ENCODE results near the gene GTSE1.

Gene GTSE1

GRCh38 chr22:46331496-46331895 lies 34.8 kb downstream of the GTSE1 start:
- H3K27me3 ChIP-seq (ENCODE audit: insufficient read depth, low read depth, severe bottlenecking), result no peaks in the 10 kb centered on the region
- H3K27ac ChIP-seq, result no peak overlapping the region
- no peak overlapping the region for H3K4me3 ChIP-seq (ENCODE audit: low read depth, low read length)
- DNase-seq, result no peak
- no peaks in the 10 kb centered on the region for H3K9me3 ChIP-seq (ENCODE audit: severe bottlenecking)
- peaks cover 58% of the 10 kb centered on the region for H3K36me3 ChIP-seq
- TF ChIP-seq CTCF (IDR thresholded peaks at IDR 0.05; ENCODE audit: low read depth, low read length), result no peak

- peaks cover 53% of the 10 kb centered on the region for H3K36me3 ChIP-seq
- DNase-seq, result peak; percentile 84
- peak within 1 kb of the TSS; percentile 87 for H3K27ac ChIP-seq
- no peaks in the 10 kb centered on the region for H3K27me3 ChIP-seq (ENCODE audit: insufficient read depth, low read depth, severe bottlenecking)
- H3K9me3 ChIP-seq (ENCODE audit: severe bottlenecking), result no peaks in the 10 kb centered on the region
- peak within 1 kb of the TSS; percentile 82 for H3K4me3 ChIP-seq (ENCODE audit: low read depth, low read length)
- TF ChIP-seq CTCF (IDR thresholded peaks at IDR 0.05; ENCODE audit: low read depth, low read length), result no peak
Measured at GRCh38 chr22:46335201-46336118, 38.8 kb downstream of the GTSE1 start, which contains the start of gene TRMU. Gene TRMU, plus strand, starts transcription at chr22:46335714. Its CDS starts 51 bp downstream, at chr22:46335765.

GRCh38 chr22:46336119-46337078 lies 39.7 kb downstream of the GTSE1 start:
- Histone ChIP-seq H3K4me3 (ENCODE audit: low read depth, low read length) (peak overlapping the region; percentile 82), H3K27me3 (ENCODE audit: insufficient read depth, low read depth, severe bottlenecking) (no peaks in the 10 kb centered on the region), H3K27ac (peak overlapping the region; percentile 87), H3K36me3 (peaks cover 52% of the 10 kb centered on the region), H3K9me3 (ENCODE audit: severe bottlenecking) (no peaks in the 10 kb centered on the region)
- no peak for TF ChIP-seq CTCF (IDR thresholded peaks at IDR 0.05; ENCODE audit: low read depth, low read length)
- peak; percentile 30 for DNase-seq

GRCh38 chr22:46337870-46338269 lies 41.2 kb downstream of the GTSE1 start:
- DNase-seq, result no peak
- peaks cover 56% of the 10 kb centered on the region for H3K36me3 ChIP-seq
- no peak overlapping the region for H3K4me3 ChIP-seq (ENCODE audit: low read depth, low read length)
- H3K27ac ChIP-seq, result no peak overlapping the region
- no peaks in the 10 kb centered on the region for H3K9me3 ChIP-seq (ENCODE audit: severe bottlenecking)
- no peak for TF ChIP-seq CTCF (IDR thresholded peaks at IDR 0.05; ENCODE audit: low read depth, low read length)
- no peaks in the 10 kb centered on the region for H3K27me3 ChIP-seq (ENCODE audit: insufficient read depth, low read depth, severe bottlenecking)

GRCh38 chr22:46338636-46339035 lies 42.0 kb downstream of the GTSE1 start:
- Histone ChIP-seq H3K4me3 (ENCODE audit: low read depth, low read length) (no peak overlapping the region), H3K27me3 (ENCODE audit: insufficient read depth, low read depth, severe bottlenecking) (no peaks in the 10 kb centered on the region), H3K27ac (no peak overlapping the region), H3K9me3 (ENCODE audit: severe bottlenecking) (no peaks in the 10 kb centered on the region), H3K36me3 (peaks cover 58% of the 10 kb centered on the region)
- TF ChIP-seq CTCF (IDR thresholded peaks at IDR 0.05; ENCODE audit: low read depth, low read length), result no peak
- DNase-seq, result no peak

Data from WERI-Rb-1 (cell line).